Mesendoderm (in vitro differentiated cells): ENCODE measurements around the gene PDIA3.
A peak's percentile ranks its signal among the peaks of the same experiment; 100 is the strongest.

ENCODE experiments used
- DNase-seq: peaks from one replicate; pipeline ENCODE4 v3.0.0; 2013
- H2AK5ac ChIP-seq: 2 replicates; pipeline ENCODE4 v1.6.1; 2013; ENCODE audit warnings: low read length, inconsistent platforms
- H2BK120ac ChIP-seq: 2 replicates; pipeline ENCODE4 v1.6.1; 2013; ENCODE audit warnings: low read depth, mild to moderate bottlenecking, low read length, moderate library complexity, mixed read lengths
- H2BK15ac ChIP-seq: replicated peaks from 2 replicates; pipeline ENCODE4 v1.6.1; 2013; ENCODE audit warnings: low read depth, mild to moderate bottlenecking, moderate library complexity
- H2BK5ac ChIP-seq: 2 replicates; pipeline ENCODE4 v1.6.1; 2013; ENCODE audit warnings: low read length, inconsistent platforms
- H3K18ac ChIP-seq: 2 replicates; pipeline ENCODE4 v1.6.1; 2013; ENCODE audit warnings: mild to moderate bottlenecking, low read length, mixed read lengths
- H3K23ac ChIP-seq: one replicate; pipeline ENCODE4 v1.6.1; 2013; ENCODE audit warnings: low read length
- H3K27ac ChIP-seq: 2 replicates; pipeline ENCODE4 v1.5.1; 2013; ENCODE audit warnings: low read depth, mild to moderate bottlenecking, inconsistent platforms, low read length, moderate library complexity
- H3K27me3 ChIP-seq: 2 replicates; pipeline ENCODE4 v1.6.1; 2013; ENCODE audit warnings: low read length, control low read depth, mild to moderate bottlenecking, inconsistent platforms; ENCODE audit not compliant: insufficient read depth, poor library complexity
- H3K36me3 ChIP-seq: 2 replicates; pipeline ENCODE4 v1.6.1; 2013; ENCODE audit warnings: low read length, inconsistent platforms; ENCODE audit not compliant: control insufficient read depth, insufficient read depth
- H3K4ac ChIP-seq: one replicate; pipeline ENCODE4 v1.6.1; 2013; ENCODE audit warnings: low read depth, mild to moderate bottlenecking, low read length, moderate library complexity
- H3K4me1 ChIP-seq: 2 replicates; pipeline ENCODE4 v1.6.1; 2013; ENCODE audit warnings: low read depth, low read length, inconsistent platforms; ENCODE audit not compliant: control insufficient read depth
- H3K4me2 ChIP-seq: 2 replicates; pipeline ENCODE4 v1.6.1; 2013; ENCODE audit warnings: low read length
- H3K4me3 ChIP-seq: 2 replicates; pipeline ENCODE4 v1.5.1; 2013; ENCODE audit warnings: mild to moderate bottlenecking, low read length
- H3K56ac ChIP-seq: one replicate; pipeline ENCODE4 v1.6.1; 2013; ENCODE audit warnings: low read length
- H3K79me1 ChIP-seq: 2 replicates; pipeline ENCODE4 v1.6.1; 2013; ENCODE audit warnings: low read length, inconsistent platforms
- H3K79me2 ChIP-seq: 2 replicates; pipeline ENCODE4 v1.6.1; 2013; ENCODE audit warnings: mild to moderate bottlenecking, low read length; ENCODE audit not compliant: control insufficient read depth, insufficient read depth
- H3K9ac ChIP-seq: 2 replicates; pipeline ENCODE4 v1.6.1; 2013; ENCODE audit warnings: low read length, inconsistent platforms
- H4K5ac ChIP-seq: one replicate; pipeline ENCODE4 v1.6.1; 2013; ENCODE audit warnings: low read length
- H4K8ac ChIP-seq: one replicate; pipeline ENCODE4 v1.6.1; 2013; ENCODE audit warnings: low read depth, mild to moderate bottlenecking, control low read depth, low read length, moderate library complexity
- WGBS: extraction: QIAGEN DNeasy Blood & Tissue Kit; methylation state at CpG from one replicate; pipeline ENCODE4 v1.1.7; 2013; ENCODE audit warnings: low lambda C conversion rate, missing lambda C conversion rate; ENCODE audit not compliant: insufficient coverage; ENCODE audit errors: extremely low coverage; 5-methylcytosine and 5-hydroxymethylcytosine counted together

The PDIA3 gene

DNA sequence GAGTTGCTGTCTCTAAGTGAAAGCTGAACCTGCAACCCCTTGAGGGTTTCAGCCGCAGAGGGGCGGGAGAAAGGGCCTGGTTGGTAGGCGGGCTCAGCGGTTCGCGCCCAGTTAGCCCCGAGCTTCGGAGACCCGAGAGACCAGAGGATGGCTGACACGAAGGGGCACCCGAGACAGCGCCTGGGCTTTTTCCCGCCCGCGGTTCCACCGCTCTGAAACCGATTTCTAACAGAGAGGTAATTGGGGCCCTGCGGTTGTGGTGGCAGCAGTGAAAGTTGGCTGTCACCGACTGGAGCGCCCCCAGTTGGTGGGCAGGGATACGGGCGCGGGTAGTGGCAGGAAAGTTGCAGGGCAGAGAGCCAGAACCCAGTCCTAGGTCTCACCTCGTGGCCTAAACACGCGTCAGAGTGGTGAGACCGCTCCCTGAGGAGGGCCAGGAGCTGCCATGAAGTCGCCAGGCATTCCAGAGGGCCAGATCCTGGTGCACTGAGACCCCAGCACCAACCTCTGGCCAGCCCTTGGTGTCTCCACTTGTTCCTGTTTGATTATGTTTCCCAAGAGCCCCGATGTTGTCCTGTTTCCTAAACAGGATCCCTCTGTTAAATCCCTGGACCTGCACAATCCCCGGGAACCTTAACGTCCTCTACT is 31.2 kb downstream of the PDIA3 start:
- Histone ChIP-seq H3K23ac (no peak overlapping the region), H4K5ac (no peak overlapping the region), H2BK5ac (no peak overlapping the region), H3K79me1 (no peaks in the 10 kb centered on the region), H3K36me3 (no peaks in the 10 kb centered on the region), H3K9ac (peak overlapping the region; percentile 78), H3K18ac (no peak overlapping the region), H3K4me2 (peak overlapping the region; percentile 93), H4K8ac (no peak overlapping the region), H2AK5ac (no peak overlapping the region), H3K4ac (no peak overlapping the region), H3K79me2 (no peaks in the 10 kb centered on the region), H2BK120ac (no peak overlapping the region), H3K27ac (no peak overlapping the region), H3K4me1 (peaks cover 7% of the 10 kb centered on the region), H2BK15ac (no peak overlapping the region), H3K27me3 (no peaks in the 10 kb centered on the region), H3K4me3 (peak overlapping the region; percentile 47), H3K56ac (peak overlapping the region; percentile 89)
- WGBS = 100% methylated on average over 2 of the region's 31 CpGs
- DNase-seq = peak; percentile 78

DNA sequence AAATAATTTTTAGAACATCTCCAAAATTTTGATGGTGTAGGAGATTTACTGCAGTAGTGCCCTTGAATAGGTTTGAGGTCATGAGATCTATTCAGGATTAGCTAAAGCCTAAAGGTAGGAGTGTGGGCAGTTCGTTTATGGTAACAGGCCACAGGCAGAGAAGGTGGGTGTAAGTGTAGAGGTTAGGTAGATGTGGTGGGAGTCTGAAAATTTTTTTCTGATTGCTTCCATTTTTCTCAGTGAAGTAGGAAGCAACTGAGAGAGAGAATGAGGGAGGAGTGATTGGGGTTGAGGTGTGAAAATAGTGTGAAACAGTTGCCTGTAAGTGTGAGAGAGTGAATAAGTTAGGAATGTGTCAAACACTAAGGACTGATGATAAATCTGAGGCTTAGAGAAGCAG is 32.8 kb downstream of the PDIA3 start:
- Histone ChIP-seq H3K79me1 (no peaks in the 10 kb centered on the region), H3K4me2 (no peak overlapping the region), H3K36me3 (no peaks in the 10 kb centered on the region), H2BK5ac (no peak overlapping the region), H3K4ac (no peak overlapping the region), H3K79me2 (no peaks in the 10 kb centered on the region), H3K4me3 (no peak overlapping the region), H3K27ac (no peak overlapping the region), H2AK5ac (no peak overlapping the region), H2BK15ac (no peak overlapping the region), H3K23ac (no peak overlapping the region), H3K56ac (no peak overlapping the region), H3K18ac (no peak overlapping the region), H3K27me3 (no peaks in the 10 kb centered on the region), H3K4me1 (peaks cover 7% of the 10 kb centered on the region), H3K9ac (no peak overlapping the region), H4K5ac (no peak overlapping the region), H4K8ac (no peak overlapping the region), H2BK120ac (no peak overlapping the region)
- DNase-seq = no peak
- no CpG with 5 or more reads among the region's 1 CpG for WGBS

DNA sequence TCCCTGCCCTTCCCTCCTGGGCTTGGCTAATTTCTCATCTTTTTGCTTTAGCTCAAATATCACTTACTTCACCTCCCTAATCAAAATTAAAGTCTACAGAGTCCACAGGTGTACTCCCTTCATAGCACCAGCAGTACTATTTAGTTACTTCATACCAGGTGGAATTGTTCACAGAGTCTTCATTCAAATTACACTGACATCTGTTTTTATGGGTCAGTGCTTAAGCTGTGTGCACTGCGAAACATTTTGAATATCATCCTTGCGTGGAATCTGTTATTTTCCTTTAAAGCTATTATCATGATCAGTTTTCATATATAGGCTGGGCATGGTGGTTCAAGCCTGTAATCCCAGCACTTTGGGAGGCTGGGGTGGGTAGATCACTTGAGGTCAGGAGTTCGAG is 43.2 kb downstream of the PDIA3 start:
- Histone ChIP-seq H2AK5ac (no peak overlapping the region), H3K27me3 (no peaks in the 10 kb centered on the region), H2BK15ac (no peak overlapping the region), H3K79me1 (peaks cover 16% of the 10 kb centered on the region), H4K5ac (no peak overlapping the region), H3K4me1 (peaks cover 10% of the 10 kb centered on the region), H4K8ac (no peak overlapping the region), H3K4me3 (no peak overlapping the region), H3K27ac (no peak overlapping the region), H2BK120ac (no peak overlapping the region), H3K23ac (no peak overlapping the region), H3K4ac (no peak overlapping the region), H3K9ac (no peak overlapping the region), H3K4me2 (no peak overlapping the region), H2BK5ac (no peak overlapping the region), H3K56ac (no peak overlapping the region), H3K18ac (no peak overlapping the region), H3K79me2 (peaks cover 16% of the 10 kb centered on the region), H3K36me3 (no peaks in the 10 kb centered on the region)
- WGBS = no CpG with 5 or more reads among the region's 3 CpGs
- no peak for DNase-seq

GRCh38 chr15:43791993-43792760 is 45.9 kb downstream of the PDIA3 start, which contains the start of gene SERF2:
SERF2 (plus strand) TSS chr15:43792320; CDS start chr15:43792377, 57 bp downstream.
- H2BK5ac ChIP-seq = peak within 1 kb of the TSS; percentile 95
- peak within 1 kb of the TSS; percentile 48 for H2AK5ac ChIP-seq
- H3K18ac ChIP-seq = peak within 1 kb of the TSS; percentile 78
- peak within 1 kb of the TSS; percentile 99 for H3K9ac ChIP-seq
- no peak within 1 kb of the TSS for H2BK15ac ChIP-seq
- H3K79me1 ChIP-seq = peaks cover 20% of the 10 kb centered on the region
- H3K23ac ChIP-seq = peak within 1 kb of the TSS; percentile 91
- H4K8ac ChIP-seq = peak within 1 kb of the TSS; percentile 17
- peak within 1 kb of the TSS; percentile 98 for H3K56ac ChIP-seq
- H2BK120ac ChIP-seq = no peak within 1 kb of the TSS
- H3K4me2 ChIP-seq = peak within 1 kb of the TSS; percentile 92
- H3K4me3 ChIP-seq = peak within 1 kb of the TSS; percentile 95
- peak within 1 kb of the TSS; percentile 95 for H3K4ac ChIP-seq
- no peaks in the 10 kb centered on the region for H3K27me3 ChIP-seq
- H3K27ac ChIP-seq = peak within 1 kb of the TSS; percentile 25
- peaks cover 2% of the 10 kb centered on the region for H3K36me3 ChIP-seq
- H4K5ac ChIP-seq = peak within 1 kb of the TSS; percentile 84
- H3K4me1 ChIP-seq = peaks cover 23% of the 10 kb centered on the region
- peaks cover 16% of the 10 kb centered on the region for H3K79me2 ChIP-seq
- no CpG with 5 or more reads among the region's 66 CpGs for WGBS
- DNase-seq = peak; percentile 100

- peak overlapping the region; percentile 91 for H3K23ac ChIP-seq
- peak overlapping the region; percentile 48 for H2AK5ac ChIP-seq
- peak overlapping the region; percentile 95 for H3K4ac ChIP-seq
- H3K4me3 ChIP-seq = peak overlapping the region; percentile 95
- H3K79me2 ChIP-seq = peaks cover 16% of the 10 kb centered on the region
- no peaks in the 10 kb centered on the region for H3K27me3 ChIP-seq
- WGBS = no CpG with 5 or more reads among the region's 33 CpGs
- peak overlapping the region; percentile 21 for H3K27ac ChIP-seq
- no peak overlapping the region for H4K5ac ChIP-seq
- H3K56ac ChIP-seq = peak overlapping the region; percentile 98
- no peak overlapping the region for H2BK15ac ChIP-seq
- H4K8ac ChIP-seq = no peak overlapping the region
- peak overlapping the region; percentile 30 for H2BK5ac ChIP-seq
- H2BK120ac ChIP-seq = no peak overlapping the region
- H3K36me3 ChIP-seq = peaks cover 2% of the 10 kb centered on the region
- peaks cover 20% of the 10 kb centered on the region for H3K79me1 ChIP-seq
- H3K18ac ChIP-seq = peak overlapping the region; percentile 78
- H3K4me1 ChIP-seq = peaks cover 23% of the 10 kb centered on the region
- DNase-seq = peak; percentile 59
- H3K4me2 ChIP-seq = peak overlapping the region; percentile 92
- H3K9ac ChIP-seq = peak overlapping the region; percentile 99
Observed at GRCh38 chr15:43792761-43793476, 46.7 kb downstream of the PDIA3 start.
